ENCODE results near the gene ISYNA1. TPM values are rescaled to one million over a fixed set of nuclear protein-coding genes. Genes with fewer than 3 reads are reported as not detected.

ISYNA1 gene
- total RNA-seq, 1 donor = 8.0 TPM

DNA sequence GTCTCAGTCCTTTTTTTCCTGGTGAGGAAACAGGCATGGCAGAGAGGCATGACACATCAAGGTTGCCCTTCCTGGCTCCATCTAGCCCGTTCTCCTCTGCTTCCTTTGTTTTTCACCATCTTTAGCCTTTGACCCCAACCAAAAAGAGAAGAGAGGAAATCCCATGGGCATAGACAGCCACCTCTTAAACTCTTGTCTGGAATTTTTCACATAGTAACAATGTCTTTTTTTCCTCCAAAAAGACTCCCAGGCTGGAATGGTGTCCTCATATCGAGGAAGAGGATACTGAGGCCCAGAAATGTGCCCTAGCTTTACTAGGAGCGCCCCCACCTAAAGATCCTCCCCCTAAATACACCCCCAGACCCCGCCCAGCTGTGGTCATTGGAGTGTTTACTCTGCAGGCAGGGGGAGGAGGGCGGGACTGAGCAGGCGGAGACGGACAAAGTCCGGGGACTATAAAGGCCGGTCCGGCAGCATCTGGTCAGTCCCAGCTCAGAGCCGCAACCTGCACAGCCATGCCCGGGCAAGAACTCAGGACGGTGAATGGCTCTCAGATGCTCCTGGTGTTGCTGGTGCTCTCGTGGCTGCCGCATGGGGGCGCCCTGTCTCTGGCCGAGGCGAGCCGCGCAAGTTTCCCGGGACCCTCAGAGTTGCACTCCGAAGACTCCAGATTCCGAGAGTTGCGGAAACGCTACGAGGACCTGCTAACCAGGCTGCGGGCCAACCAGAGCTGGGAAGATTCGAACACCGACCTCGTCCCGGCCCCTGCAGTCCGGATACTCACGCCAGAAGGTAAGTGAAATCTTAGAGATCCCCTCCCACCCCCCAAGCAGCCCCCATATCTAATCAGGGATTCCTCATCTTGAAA, 52.0 kb downstream of the ISYNA1 start, which contains the start of gene GDF15:
GDF15 (plus strand) TSS at position 484 of the 868 bp plus-strand sequence; CDS start at position 516, 32 bp downstream.
- peak within 1 kb of the TSS; percentile 78 for H3K4me2 ChIP-seq (ENCODE audit: insufficient read depth, low read length)
- no peak within 1 kb of the TSS for H3K27ac ChIP-seq (ENCODE audit: low read depth, low read length)
- peak; percentile 94 for DNase-seq (ENCODE audit: insufficient read length, low spot score, missing footprints)
- H3K4me1 ChIP-seq (ENCODE audit: insufficient read depth, low read length) = peaks cover 10% of the 10 kb centered on the region
- no peaks in the 10 kb centered on the region for H3K27me3 ChIP-seq (ENCODE audit: insufficient read depth, low read length)
- H3K4me3 ChIP-seq (ENCODE audit: insufficient read depth, low read length) = peak within 1 kb of the TSS; percentile 77
- TF ChIP-seq, protein P1, sequence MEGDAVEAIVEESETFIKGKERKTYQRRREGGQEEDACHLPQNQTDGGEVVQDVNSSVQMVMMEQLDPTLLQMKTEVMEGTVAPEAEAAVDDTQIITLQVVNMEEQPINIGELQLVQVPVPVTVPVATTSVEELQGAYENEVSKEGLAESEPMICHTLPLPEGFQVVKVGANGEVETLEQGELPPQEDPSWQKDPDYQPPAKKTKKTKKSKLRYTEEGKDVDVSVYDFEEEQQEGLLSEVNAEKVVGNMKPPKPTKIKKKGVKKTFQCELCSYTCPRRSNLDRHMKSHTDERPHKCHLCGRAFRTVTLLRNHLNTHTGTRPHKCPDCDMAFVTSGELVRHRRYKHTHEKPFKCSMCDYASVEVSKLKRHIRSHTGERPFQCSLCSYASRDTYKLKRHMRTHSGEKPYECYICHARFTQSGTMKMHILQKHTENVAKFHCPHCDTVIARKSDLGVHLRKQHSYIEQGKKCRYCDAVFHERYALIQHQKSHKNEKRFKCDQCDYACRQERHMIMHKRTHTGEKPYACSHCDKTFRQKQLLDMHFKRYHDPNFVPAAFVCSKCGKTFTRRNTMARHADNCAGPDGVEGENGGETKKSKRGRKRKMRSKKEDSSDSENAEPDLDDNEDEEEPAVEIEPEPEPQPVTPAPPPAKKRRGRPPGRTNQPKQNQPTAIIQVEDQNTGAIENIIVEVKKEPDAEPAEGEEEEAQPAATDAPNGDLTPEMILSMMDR (IDR thresholded peaks at IDR 0.05; ENCODE audit: extremely low read depth, low read depth, low read length) = peak; percentile 58
- peaks cover 14% of the 10 kb centered on the region for H3K36me3 ChIP-seq (ENCODE audit: insufficient read depth, low read length)
- peak within 1 kb of the TSS; percentile 54 for H2AFZ ChIP-seq (ENCODE audit: low read length)
- no peaks in the 10 kb centered on the region for H4K20me1 ChIP-seq (ENCODE audit: insufficient read depth, low read length)
- H3K79me2 ChIP-seq (ENCODE audit: insufficient read depth, low read length) = peaks cover 12% of the 10 kb centered on the region
- no peaks in the 10 kb centered on the region for H3K9me3 ChIP-seq (ENCODE audit: low read depth, low read length)

DNA sequence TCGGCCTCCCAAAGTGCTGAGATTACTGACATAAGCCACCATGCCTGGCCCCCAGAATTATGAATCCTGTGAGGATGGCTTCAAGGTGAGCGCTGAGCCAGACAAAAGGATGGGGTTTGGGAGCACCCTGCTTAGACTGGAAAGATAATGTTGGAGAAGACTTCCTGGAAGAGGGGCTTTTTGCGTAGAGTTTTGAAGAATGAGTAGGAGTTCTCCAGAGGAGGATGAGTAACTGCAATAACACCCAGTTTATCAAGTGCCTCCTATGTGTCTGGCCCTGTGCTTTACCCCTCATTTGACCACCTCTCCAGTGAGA, 52.6 kb downstream of the ISYNA1 start:
- Histone ChIP-seq H3K9me3 (ENCODE audit: low read depth, low read length) (no peaks in the 10 kb centered on the region), H3K27me3 (ENCODE audit: insufficient read depth, low read length) (no peaks in the 10 kb centered on the region), H3K36me3 (ENCODE audit: insufficient read depth, low read length) (peaks cover 14% of the 10 kb centered on the region), H3K79me2 (ENCODE audit: insufficient read depth, low read length) (peaks cover 12% of the 10 kb centered on the region), H4K20me1 (ENCODE audit: insufficient read depth, low read length) (no peaks in the 10 kb centered on the region), H3K4me3 (ENCODE audit: insufficient read depth, low read length) (no peak overlapping the region), H3K27ac (ENCODE audit: low read depth, low read length) (no peak overlapping the region), H2AFZ (ENCODE audit: low read length) (no peak overlapping the region), H3K4me1 (ENCODE audit: insufficient read depth, low read length) (peaks cover 13% of the 10 kb centered on the region), H3K4me2 (ENCODE audit: insufficient read depth, low read length) (no peak overlapping the region)
- no peak for DNase-seq (ENCODE audit: insufficient read length, low spot score, missing footprints)
- TF ChIP-seq, protein P1 (IDR thresholded peaks at IDR 0.05; ENCODE audit: extremely low read depth, low read depth, low read length) = no peak

- no peak overlapping the region for H3K4me3 ChIP-seq (ENCODE audit: insufficient read depth, low read length)
Measured at GRCh38 chr19:18384775-18385174, 53.2 kb downstream of the ISYNA1 start.

More at GRCh38 chr19:18384775-18385174, 53.2 kb downstream of the ISYNA1 start:
- Histone ChIP-seq H3K4me2 (ENCODE audit: insufficient read depth, low read length) (no peak overlapping the region), H3K9me3 (ENCODE audit: low read depth, low read length) (no peaks in the 10 kb centered on the region), H3K4me1 (ENCODE audit: insufficient read depth, low read length) (peaks cover 16% of the 10 kb centered on the region), H3K79me2 (ENCODE audit: insufficient read depth, low read length) (peaks cover 12% of the 10 kb centered on the region), H4K20me1 (ENCODE audit: insufficient read depth, low read length) (no peaks in the 10 kb centered on the region), H3K36me3 (ENCODE audit: insufficient read depth, low read length) (peaks cover 13% of the 10 kb centered on the region), H3K27ac (ENCODE audit: low read depth, low read length) (no peak overlapping the region), H2AFZ (ENCODE audit: low read length) (no peak overlapping the region), H3K27me3 (ENCODE audit: insufficient read depth, low read length) (no peaks in the 10 kb centered on the region)
- TF ChIP-seq, protein P1 (IDR thresholded peaks at IDR 0.05; ENCODE audit: extremely low read depth, low read depth, low read length) = no peak
- DNase-seq (ENCODE audit: insufficient read length, low spot score, missing footprints) = no peak

Small RNA genes within 50 kb of the gene (small RNA-seq; reads per million reads assigned to genes)
- gene MIR3189 = 0.67 reads per million

Other genes with a start within 250 kb of the ISYNA1 start
- 8.3 and 9.4 TPM in 2 replicates for gene MPV17L2, start 244.9 kb downstream of the ISYNA1 start, total RNA-seq
- gene RAB3A, start 234.1 kb downstream of the ISYNA1 start, total RNA-seq = 0.72 and 1.8 TPM in 2 replicates
- gene PDE4C, start 211.7 kb downstream of the ISYNA1 start, total RNA-seq = under 0.01 TPM in 1 of 2 replicates, not detected in the other
- 2.5 and 3.5 TPM in 2 replicates for gene IQCN, start 163.7 kb downstream of the ISYNA1 start, total RNA-seq
- 170 and 172 TPM in 2 replicates for gene JUND, start 156.5 kb downstream of the ISYNA1 start, total RNA-seq
- 74.3 and 74.6 TPM in 2 replicates for gene LSM4, start 115.1 kb downstream of the ISYNA1 start, total RNA-seq
- gene PGPEP1, start 97.5 kb downstream of the ISYNA1 start, total RNA-seq = 31.1 and 56.3 TPM in 2 replicates
- 61.6 and 74.2 TPM in 2 replicates for gene GDF15, start 52.0 kb downstream of the ISYNA1 start, total RNA-seq
- gene LRRC25, start 40.5 kb downstream of the ISYNA1 start, total RNA-seq = 0.88 and 1.1 TPM in 2 replicates
- gene SSBP4, start 18.7 kb downstream of the ISYNA1 start, total RNA-seq = 77.8 and 90.8 TPM in 2 replicates
- gene ELL, start 83.9 kb upstream of the ISYNA1 start, total RNA-seq = 17.1 and 18.5 TPM in 2 replicates
- 253 and 288 TPM in 2 replicates for gene FKBP8, start 105.4 kb upstream of the ISYNA1 start, total RNA-seq
- gene KXD1, start 119.7 kb upstream of the ISYNA1 start, total RNA-seq = 92.8 and 104 TPM in 2 replicates
- gene UBA52, start 133.7 kb upstream of the ISYNA1 start, total RNA-seq = 554 and 556 TPM in 2 replicates
- gene REX1BD, start 150.7 kb upstream of the ISYNA1 start, total RNA-seq = 27.7 and 29.7 TPM in 2 replicates
- gene CRLF1, start 168.7 kb upstream of the ISYNA1 start, total RNA-seq = 6.9 and 15.9 TPM in 2 replicates
- 0.36 and 2.1 TPM in 2 replicates for gene TMEM59L, start 174.7 kb upstream of the ISYNA1 start, total RNA-seq
- gene KLHL26, start 198.9 kb upstream of the ISYNA1 start, total RNA-seq = 5.1 and 5.3 TPM in 2 replicates
- gene CRTC1, start 245.5 kb upstream of the ISYNA1 start, total RNA-seq = 3.8 and 4.0 TPM in 2 replicates

Data from osteoblast (primary cell).